Lung (tissue), 12 donors: ENCODE measurements around the gene NLRP9. TPM values are rescaled to one million over a fixed set of nuclear protein-coding genes. Genes with fewer than 3 reads are reported as not detected.

Experiments used
- ATAC-seq: fragments of 200-7000 bp; cut with Tn5 transposase; one replicate; pipeline ENCODE4 v1.9.1; 2020; ENCODE audit warnings: moderate number of reproducible peaks; ENCODE audit not compliant: insufficient read depth, low FRiP score
- DNase-seq, 3 donors: peaks; one replicate each; pipeline ENCODE4 v3.0.0-alpha.2; 2013 to 2017
- H3K27ac ChIP-seq, 2 donors: one replicate each; pipeline ENCODE4 v1.5.1; 2013; ENCODE audit warnings: mild to moderate bottlenecking in 2 of 2, moderate library complexity in 2 of 2, control low read depth in 1 of 2, inconsistent platforms in 1 of 2, low read depth in 1 of 2, low read length in 1 of 2
- H3K27me3 ChIP-seq, 3 donors: one replicate each; pipeline ENCODE4 v1.5.1; 2013; ENCODE audit warnings: low read length in 2 of 3; ENCODE audit not compliant: control insufficient read depth in 3 of 3, insufficient read depth in 3 of 3
- H3K36me3 ChIP-seq, 4 donors: one replicate each; pipeline ENCODE4 v1.5.1; 2013; ENCODE audit warnings: low read length in 4 of 4, mild to moderate bottlenecking in 1 of 4, moderate library complexity in 1 of 4; ENCODE audit not compliant: control insufficient read depth in 4 of 4, insufficient read depth in 4 of 4
- H3K4me1 ChIP-seq, 5 donors: one replicate each; pipeline ENCODE4 v1.5.1; 2013; ENCODE audit warnings: low read length in 5 of 5, mild to moderate bottlenecking in 2 of 5, moderate library complexity in 1 of 5; ENCODE audit not compliant: control insufficient read depth in 5 of 5, insufficient read depth in 5 of 5
- H3K4me3 ChIP-seq: one replicate; pipeline ENCODE4 v1.5.1; 2013; ENCODE audit warnings: mild to moderate bottlenecking, control low read depth, moderate library complexity
- H3K9ac ChIP-seq, 2 donors: one replicate each; pipeline ENCODE4 v1.5.1; 2013; ENCODE audit warnings: low read length in 2 of 2, control low read depth in 1 of 2; ENCODE audit not compliant: insufficient read depth in 1 of 2
- H3K9me3 ChIP-seq, 4 donors: one replicate each; pipeline ENCODE4 v1.5.1; 2013; ENCODE audit warnings: low read length in 3 of 4, mild to moderate bottlenecking in 1 of 4, moderate library complexity in 1 of 4; ENCODE audit not compliant: control insufficient read depth in 4 of 4, insufficient read depth in 3 of 4
- WGBS, 2 donors: extraction: QIAGEN DNeasy Blood & Tissue Kit; methylation state at CpG; one replicate each; pipeline ENCODE4 v1.1.7; 2013; 5-methylcytosine and 5-hydroxymethylcytosine counted together
- polyA plus RNA-seq, 2 donors: library from polyadenylated mRNA; stranded (reverse); fragments of 200-250 nt; gene quantifications; one replicate each; pipeline ENCODE4 v1.2.1, GENCODE V29; 2013
- total RNA-seq, 2 donors: library from RNA; depleted of rRNA in 1 of 2; stranded (reverse); fragments of >200 nt in 1 of 2; gene quantifications; one replicate each; pipeline ENCODE4 v1.2.1, GENCODE V29; 2014 to 2021
- TF ChIP-seq, protein P1 (sequence below): IDR thresholded peaks from 2 replicates; pipeline ENCODE4 v1.5.1; 2012; ENCODE audit warnings: mild to moderate bottlenecking; ENCODE audit errors: control extremely low read depth, extremely low read depth
- donor health status: control.
- donor health status: control.
- donor health status: Bipolar disorder and iron deficiency.
- donor health status: healthy.
- donor health status: DM: yes; HTN: yes; CAD: no.

The NLRP9 gene
- total and polyA plus RNA-seq, 4 donors, result not detected

DNA sequence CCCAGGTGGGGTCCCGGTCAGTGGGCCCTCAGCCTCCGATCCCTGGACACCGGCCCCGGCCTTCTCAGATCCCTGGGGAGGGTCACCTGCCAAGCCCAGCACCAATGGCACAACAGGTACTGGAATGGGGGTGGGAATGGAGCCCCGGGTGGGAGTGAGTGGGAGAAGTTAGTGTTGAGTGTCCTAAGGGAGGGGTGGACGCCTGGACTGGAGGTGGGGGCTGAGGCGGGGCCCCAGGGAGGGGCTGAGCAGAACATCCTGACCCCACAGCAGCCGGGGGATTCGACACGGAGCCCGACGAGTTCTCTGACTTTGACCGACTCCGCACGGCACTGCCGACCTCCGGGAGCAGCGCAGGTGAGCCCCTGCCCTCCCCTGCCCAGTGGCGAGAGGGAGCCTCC is 45.5 kb downstream of the NLRP9 start:
- Histone ChIP-seq H3K4me3 (no peak overlapping the region), H3K27ac (no peak overlapping the region), H3K4me1 (no peaks in the 10 kb centered on the region), H3K9ac (no peak overlapping the region), H3K9me3 (no peaks in the 10 kb centered on the region), H3K36me3 (peaks cover 10 to 92% (median 19%) of the 10 kb centered on the region in 4 donors), H3K27me3 (no peaks in the 10 kb centered on the region)
- ATAC-seq, result no peak
- TF ChIP-seq, protein P1, sequence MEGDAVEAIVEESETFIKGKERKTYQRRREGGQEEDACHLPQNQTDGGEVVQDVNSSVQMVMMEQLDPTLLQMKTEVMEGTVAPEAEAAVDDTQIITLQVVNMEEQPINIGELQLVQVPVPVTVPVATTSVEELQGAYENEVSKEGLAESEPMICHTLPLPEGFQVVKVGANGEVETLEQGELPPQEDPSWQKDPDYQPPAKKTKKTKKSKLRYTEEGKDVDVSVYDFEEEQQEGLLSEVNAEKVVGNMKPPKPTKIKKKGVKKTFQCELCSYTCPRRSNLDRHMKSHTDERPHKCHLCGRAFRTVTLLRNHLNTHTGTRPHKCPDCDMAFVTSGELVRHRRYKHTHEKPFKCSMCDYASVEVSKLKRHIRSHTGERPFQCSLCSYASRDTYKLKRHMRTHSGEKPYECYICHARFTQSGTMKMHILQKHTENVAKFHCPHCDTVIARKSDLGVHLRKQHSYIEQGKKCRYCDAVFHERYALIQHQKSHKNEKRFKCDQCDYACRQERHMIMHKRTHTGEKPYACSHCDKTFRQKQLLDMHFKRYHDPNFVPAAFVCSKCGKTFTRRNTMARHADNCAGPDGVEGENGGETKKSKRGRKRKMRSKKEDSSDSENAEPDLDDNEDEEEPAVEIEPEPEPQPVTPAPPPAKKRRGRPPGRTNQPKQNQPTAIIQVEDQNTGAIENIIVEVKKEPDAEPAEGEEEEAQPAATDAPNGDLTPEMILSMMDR, result no peak
- no peak for DNase-seq
- 95% methylated on average over 19 of the region's 19 CpGs for WGBS, 2 donors

DNA sequence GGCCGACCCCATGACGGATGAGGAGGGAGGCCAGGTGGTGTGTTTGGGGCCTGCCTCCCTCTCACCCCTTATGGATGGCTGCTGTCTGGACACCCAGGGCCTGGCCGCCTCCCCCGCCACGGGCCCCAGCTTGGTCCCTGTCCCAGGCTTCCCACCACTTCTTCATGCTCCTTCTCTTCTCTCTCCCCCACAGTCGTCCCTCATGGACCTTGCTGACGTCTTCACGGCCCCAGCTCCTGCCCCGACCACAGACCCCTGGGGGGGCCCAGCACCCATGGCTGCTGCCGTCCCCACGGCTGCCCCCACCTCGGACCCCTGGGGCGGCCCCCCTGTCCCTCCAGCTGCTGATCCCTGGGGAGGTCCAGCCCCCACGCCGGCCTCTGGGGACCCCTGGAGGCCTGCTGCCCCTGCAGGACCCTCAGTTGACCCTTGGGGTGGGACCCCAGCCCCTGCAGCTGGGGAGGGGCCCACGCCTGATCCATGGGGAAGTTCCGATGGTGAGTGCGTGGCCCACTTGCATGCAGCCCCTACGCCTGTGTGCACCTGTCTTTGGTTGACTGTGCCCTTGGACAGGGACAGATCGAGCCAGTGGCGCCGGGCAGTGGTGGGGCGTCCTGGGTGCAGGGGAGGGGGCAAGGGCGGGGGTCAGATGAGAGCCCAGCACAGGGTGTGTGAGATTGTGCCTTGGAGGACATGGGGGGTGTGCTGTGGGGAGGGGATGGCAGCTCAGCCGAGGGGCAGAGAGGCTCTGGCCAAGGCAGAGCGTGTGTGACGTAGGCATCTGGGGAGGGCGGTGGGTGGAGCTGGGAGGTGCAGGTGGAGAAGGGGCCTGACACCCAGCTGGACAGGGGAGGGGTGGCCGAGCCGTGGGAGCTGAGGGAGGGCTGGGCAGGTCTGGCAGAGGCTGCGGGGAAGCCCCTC is 46.4 kb downstream of the NLRP9 start:
- ATAC-seq (no peak), DNase-seq (no peak)
- Histone ChIP-seq H3K4me1 (no peaks in the 10 kb centered on the region), H3K36me3 (peaks cover 7 to 93% (median 18%) of the 10 kb centered on the region in 4 donors), H3K27ac (no peak overlapping the region), H3K27me3 (no peaks in the 10 kb centered on the region), H3K9ac (no peak overlapping the region), H3K9me3 (no peaks in the 10 kb centered on the region), H3K4me3 (no peak overlapping the region)
- TF ChIP-seq, protein P1, result no peak
- 95 to 96% methylated on average over 31 of the region's 31 CpGs for WGBS, 2 donors

DNA sequence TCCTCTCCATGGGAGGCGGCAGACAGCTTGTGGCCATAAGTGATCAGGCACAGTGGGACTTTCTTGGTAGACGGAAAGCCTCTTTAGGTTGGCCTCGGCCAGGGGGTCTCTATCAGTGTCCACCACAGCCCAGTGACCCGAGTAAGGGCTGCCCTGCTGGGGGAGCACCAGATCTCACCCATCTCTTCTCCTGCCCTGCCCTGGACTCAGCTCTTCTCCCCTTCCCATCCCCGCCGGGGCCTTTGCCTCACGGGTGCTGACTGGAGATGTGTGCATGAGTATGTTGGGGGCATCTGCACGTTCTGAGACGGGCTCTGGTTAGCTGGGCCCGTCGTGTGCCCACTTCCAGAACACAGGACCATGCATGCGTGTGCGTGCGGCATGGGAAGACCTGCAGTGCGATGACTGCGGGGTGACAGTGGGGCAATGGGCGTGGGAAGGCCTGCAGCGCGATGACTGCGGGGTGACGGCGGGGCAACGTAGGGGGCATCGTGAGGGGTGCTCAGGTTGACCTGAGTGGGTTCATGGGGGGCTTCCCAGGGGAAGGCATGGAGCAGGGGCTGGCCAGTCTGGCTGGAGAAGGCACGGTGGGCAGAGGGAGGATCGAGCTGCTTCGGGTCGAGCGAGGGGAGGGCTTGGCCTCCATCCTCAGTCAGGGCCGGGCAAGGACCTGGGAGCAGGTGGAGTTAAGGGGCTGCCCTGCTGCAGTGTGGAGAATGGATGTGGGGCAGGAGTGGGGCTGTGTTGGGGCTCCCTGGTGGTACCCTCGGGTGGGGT is 47.2 kb downstream of the NLRP9 start:
- 93 to 95% methylated on average over 31 of the region's 31 CpGs for WGBS, 2 donors
- H3K36me3 ChIP-seq, result peaks cover 7 to 91% (median 15%) of the 10 kb centered on the region in 4 donors

More for the DNA sequence above, 47.2 kb downstream of the NLRP9 start:
- H3K4me1 ChIP-seq, result no peaks in the 10 kb centered on the region
- no peak for ATAC-seq
- no peak overlapping the region for H3K9ac ChIP-seq
- DNase-seq, result no peak
- no peak overlapping the region for H3K27ac ChIP-seq
- no peak overlapping the region for H3K4me3 ChIP-seq
- H3K27me3 ChIP-seq, result no peaks in the 10 kb centered on the region
- no peaks in the 10 kb centered on the region for H3K9me3 ChIP-seq
- TF ChIP-seq, protein P1, result no peak
